ENCODE data around the gene VAMP2. TPM values are rescaled to one million over a fixed set of nuclear protein-coding genes. Genes with fewer than 3 reads are reported as not detected.

VAMP2 gene
- total and polyA plus RNA-seq, 9 of the 15 experiments (the other 6 are each of a cell fraction or from before 2014, with no cell fraction given), result 2.3 to 31.8 (median 6.0) TPM

DNA sequence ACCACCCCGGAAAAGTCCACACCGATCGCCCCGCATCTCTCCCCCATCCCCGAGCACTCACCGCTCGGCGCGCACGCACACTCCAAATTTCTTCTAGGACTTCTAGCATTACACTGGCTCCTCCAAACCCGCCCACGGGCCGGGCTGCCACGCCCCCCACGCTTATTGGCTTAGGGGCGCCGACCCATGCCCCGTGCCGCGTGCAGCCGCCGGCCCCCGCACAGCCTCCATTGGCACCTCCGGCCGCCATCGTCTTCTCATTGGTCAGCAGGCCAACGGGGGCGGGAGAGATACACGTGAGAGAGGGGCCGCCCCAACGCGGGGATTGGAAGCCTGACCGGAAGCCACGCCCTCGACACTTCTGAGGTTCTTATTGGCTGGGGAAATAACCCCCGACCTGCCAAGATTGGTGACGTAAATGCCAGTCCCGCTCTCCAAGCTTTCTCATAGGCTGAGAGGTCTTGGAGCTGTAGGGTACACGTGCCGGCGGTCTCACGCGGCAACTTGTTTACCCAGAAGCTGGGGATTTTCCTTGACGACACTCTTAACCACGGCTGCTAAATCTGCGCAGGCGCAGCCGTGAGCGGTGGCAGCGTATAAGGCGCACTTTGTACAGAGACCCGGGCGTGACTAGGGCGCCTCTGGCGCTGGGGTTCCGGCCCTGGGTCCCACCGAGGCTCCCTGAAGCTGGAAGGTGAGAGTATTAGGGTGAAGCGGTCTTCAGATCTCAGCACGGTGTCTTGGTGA lies 6.3 kb downstream of the VAMP2 start (continued):
- TF ChIP-seq, protein P1, sequence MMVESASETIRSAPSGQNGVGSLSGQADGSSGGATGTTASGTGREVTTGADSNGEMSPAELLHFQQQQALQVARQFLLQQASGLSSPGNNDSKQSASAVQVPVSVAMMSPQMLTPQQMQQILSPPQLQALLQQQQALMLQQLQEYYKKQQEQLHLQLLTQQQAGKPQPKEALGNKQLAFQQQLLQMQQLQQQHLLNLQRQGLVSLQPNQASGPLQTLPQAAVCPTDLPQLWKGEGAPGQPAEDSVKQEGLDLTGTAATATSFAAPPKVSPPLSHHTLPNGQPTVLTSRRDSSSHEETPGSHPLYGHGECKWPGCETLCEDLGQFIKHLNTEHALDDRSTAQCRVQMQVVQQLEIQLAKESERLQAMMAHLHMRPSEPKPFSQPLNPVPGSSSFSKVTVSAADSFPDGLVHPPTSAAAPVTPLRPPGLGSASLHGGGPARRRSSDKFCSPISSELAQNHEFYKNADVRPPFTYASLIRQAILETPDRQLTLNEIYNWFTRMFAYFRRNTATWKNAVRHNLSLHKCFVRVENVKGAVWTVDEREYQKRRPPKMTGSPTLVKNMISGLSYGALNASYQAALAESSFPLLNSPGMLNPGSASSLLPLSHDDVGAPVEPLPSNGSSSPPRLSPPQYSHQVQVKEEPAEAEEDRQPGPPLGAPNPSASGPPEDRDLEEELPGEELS (CRISPR knock-in tag; IDR thresholded peaks at IDR 0.05; ENCODE audit: borderline replicate concordance), result peak; percentile 69; the same call in 1 of the 2 replicates
- TF ChIP-seq SP1 (CRISPR knock-in tag; IDR thresholded peaks at IDR 0.05) (peak; percentile 98), NEUROD1 (IDR thresholded peaks at IDR 0.05; ENCODE audit: borderline replicate concordance, low read depth, low read length, partially characterized antibody) (peak; percentile 82), HMG20A (CRISPR knock-in tag; conservative IDR thresholded peaks at IDR 0.05) (no peak), TCF7 (IDR thresholded peaks at IDR 0.05; ENCODE audit: borderline replicate concordance) (0 out of 2 replicates have a peak, but pooled peaks have one; percentile 39), PCBP1 (IDR thresholded peaks at IDR 0.05; ENCODE audit: low read depth, low read length, poor library complexity, severe bottlenecking) (no peak), TEAD1 (CRISPR knock-in tag; IDR thresholded peaks at IDR 0.05) (no peak), ZNF79 (CRISPR knock-in tag; IDR thresholded peaks at IDR 0.05; ENCODE audit: low read depth) (no peak), MTA2 (IDR thresholded peaks at IDR 0.05; ENCODE audit: low read depth) (no peak; the same call in 1 of the 2 replicates), POLR2AphosphoS5 (IDR thresholded peaks at IDR 0.05; ENCODE audit: control insufficient read depth, insufficient read depth, low read depth, low read length) (no peak), ZFX (CRISPR knock-in tag; IDR thresholded peaks at IDR 0.05) (peak; percentile 67), ZNF146 (CRISPR knock-in tag; IDR thresholded peaks at IDR 0.05; ENCODE audit: unreplicated experiment) (no peak), ATF1 (CRISPR knock-in tag; IDR thresholded peaks at IDR 0.05) (no peak), ATF1 (tag; IDR thresholded peaks at IDR 0.05) (peak; percentile 96), ELF4 (CRISPR knock-in tag; IDR thresholded peaks at IDR 0.05) (peak; percentile 56; the same call in 1 of the 2 replicates), MXI1 (IDR thresholded peaks at IDR 0.05; ENCODE audit: low read depth, low read length) (peak; percentile 59; the same call in 1 of the 2 replicates), NCOR1 (IDR thresholded peaks at IDR 0.05) (peak; percentile 12; the same call in 1 of the 2 replicates), CCNT2 (IDR thresholded peaks at IDR 0.05; ENCODE audit: borderline replicate concordance, extremely low read depth, insufficient read length, low read depth, low read length) (peak; percentile 85)
- TF ChIP-seq, protein P2, sequence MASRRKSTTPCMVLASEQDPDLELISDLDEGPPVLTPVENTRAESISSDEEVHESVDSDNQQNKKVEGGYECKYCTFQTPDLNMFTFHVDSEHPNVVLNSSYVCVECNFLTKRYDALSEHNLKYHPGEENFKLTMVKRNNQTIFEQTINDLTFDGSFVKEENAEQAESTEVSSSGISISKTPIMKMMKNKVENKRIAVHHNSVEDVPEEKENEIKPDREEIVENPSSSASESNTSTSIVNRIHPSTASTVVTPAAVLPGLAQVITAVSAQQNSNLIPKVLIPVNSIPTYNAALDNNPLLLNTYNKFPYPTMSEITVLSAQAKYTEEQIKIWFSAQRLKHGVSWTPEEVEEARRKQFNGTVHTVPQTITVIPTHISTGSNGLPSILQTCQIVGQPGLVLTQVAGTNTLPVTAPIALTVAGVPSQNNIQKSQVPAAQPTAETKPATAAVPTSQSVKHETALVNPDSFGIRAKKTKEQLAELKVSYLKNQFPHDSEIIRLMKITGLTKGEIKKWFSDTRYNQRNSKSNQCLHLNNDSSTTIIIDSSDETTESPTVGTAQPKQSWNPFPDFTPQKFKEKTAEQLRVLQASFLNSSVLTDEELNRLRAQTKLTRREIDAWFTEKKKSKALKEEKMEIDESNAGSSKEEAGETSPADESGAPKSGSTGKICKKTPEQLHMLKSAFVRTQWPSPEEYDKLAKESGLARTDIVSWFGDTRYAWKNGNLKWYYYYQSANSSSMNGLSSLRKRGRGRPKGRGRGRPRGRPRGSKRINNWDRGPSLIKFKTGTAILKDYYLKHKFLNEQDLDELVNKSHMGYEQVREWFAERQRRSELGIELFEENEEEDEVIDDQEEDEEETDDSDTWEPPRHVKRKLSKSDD (conservative IDR thresholded peaks at IDR 0.05; ENCODE audit: low read length), result no peak
- TF ChIP-seq, protein P3, sequence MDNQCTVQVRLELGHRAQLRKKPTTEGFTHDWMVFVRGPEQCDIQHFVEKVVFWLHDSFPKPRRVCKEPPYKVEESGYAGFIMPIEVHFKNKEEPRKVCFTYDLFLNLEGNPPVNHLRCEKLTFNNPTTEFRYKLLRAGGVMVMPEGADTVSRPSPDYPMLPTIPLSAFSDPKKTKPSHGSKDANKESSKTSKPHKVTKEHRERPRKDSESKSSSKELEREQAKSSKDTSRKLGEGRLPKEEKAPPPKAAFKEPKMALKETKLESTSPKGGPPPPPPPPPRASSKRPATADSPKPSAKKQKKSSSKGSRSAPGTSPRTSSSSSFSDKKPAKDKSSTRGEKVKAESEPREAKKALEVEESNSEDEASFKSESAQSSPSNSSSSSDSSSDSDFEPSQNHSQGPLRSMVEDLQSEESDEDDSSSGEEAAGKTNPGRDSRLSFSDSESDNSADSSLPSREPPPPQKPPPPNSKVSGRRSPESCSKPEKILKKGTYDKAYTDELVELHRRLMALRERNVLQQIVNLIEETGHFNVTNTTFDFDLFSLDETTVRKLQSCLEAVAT (IDR thresholded peaks at IDR 0.05), result no peak; a peak in 2 of 4 replicates
